HepG2 (cell line): Measurements from ENCODE around the gene ADAMTS18. TPM values are rescaled to one million over a fixed set of nuclear protein-coding genes. Genes with fewer than 3 reads are reported as not detected.

Experiments
- AHR ChIP-seq: IDR thresholded peaks from 2 replicates; pipeline ENCODE4 v1.6.1; 2018; ENCODE audit warnings: missing genetic modification reagents, missing compliant biosample characterization
- ARHGAP35 ChIP-seq: sonication (generic); formaldehyde crosslinking; IDR thresholded peaks from 2 replicates; pipeline ENCODE4 v1.9.0; 2022; ENCODE audit warnings: mild to moderate bottlenecking, inconsistent platforms, moderate library complexity, missing genetic modification reagents, borderline replicate concordance
- CAMTA2 ChIP-seq: sonication (generic); formaldehyde crosslinking; IDR thresholded peaks from 2 replicates; pipeline ENCODE4 v1.4.0; 2020; ENCODE audit warnings: mild to moderate bottlenecking, missing genetic modification reagents, borderline replicate concordance
- CCDC6 ChIP-seq: sonication (generic); formaldehyde crosslinking; IDR thresholded peaks from 2 replicates; pipeline ENCODE4 v1.8.1; 2022; ENCODE audit warnings: mild to moderate bottlenecking, missing genetic modification reagents, moderate library complexity
- CEBPB ChIP-seq: IDR thresholded peaks from 2 replicates; pipeline ENCODE4 v1.6.1; 2011; ENCODE audit warnings: low read depth, low read length, improper control_type of control experiment, borderline replicate concordance
- CEBPG ChIP-seq: IDR thresholded peaks from 2 replicates; pipeline ENCODE4 v1.6.1; 2016
- EP300 ChIP-seq, 3 experiments: sonication (generic) in 1 of 3; formaldehyde crosslinking in 1 of 3; IDR thresholded peaks; 2 replicates each; pipeline versions ENCODE4 v1.5.1 to v1.6.1; 2011 to 2020; ENCODE audit warnings: low read depth in 2 of 3, low read length in 2 of 3, borderline replicate concordance in 1 of 3, improper control_type of control experiment in 1 of 3, mild to moderate bottlenecking in 1 of 3, missing genetic modification reagents in 1 of 3, moderate library complexity in 1 of 3
- ESRRA ChIP-seq: sonication (generic); formaldehyde crosslinking; IDR thresholded peaks from 2 replicates; pipeline ENCODE4 v1.5.1; 2020; ENCODE audit warnings: mild to moderate bottlenecking, low read depth, missing genetic modification reagents
- ETV6 ChIP-seq: sonication (generic); formaldehyde crosslinking; conservative IDR thresholded peaks from 2 replicates; pipeline ENCODE4 v1.4.0; 2020; ENCODE audit warnings: missing genetic modification reagents
- FOXA3 ChIP-seq: IDR thresholded peaks from 2 replicates; pipeline ENCODE4 v1.6.1; 2016; ENCODE audit warnings: missing genetic modification reagents, missing compliant biosample characterization
- MAFF ChIP-seq: IDR thresholded peaks from 2 replicates; pipeline ENCODE4 v1.6.1; 2011; ENCODE audit warnings: low read depth, low read length, improper control_type of control experiment
- MBD4 ChIP-seq: IDR thresholded peaks from 2 replicates; pipeline ENCODE4 v1.6.1; 2012; ENCODE audit warnings: low read length, inconsistent platforms, borderline replicate concordance
- MIER2 ChIP-seq: IDR thresholded peaks from 2 replicates; pipeline ENCODE4 v1.6.1; 2016; ENCODE audit warnings: missing biosample characterization, missing genetic modification reagents
- NCOA1 ChIP-seq: sonication (generic); formaldehyde crosslinking; IDR thresholded peaks from 2 replicates; pipeline ENCODE4 v1.9.0; 2021; ENCODE audit warnings: missing genetic modification reagents
- RFX1 ChIP-seq: fragments of 450-650 bp; IDR thresholded peaks from 2 replicates; pipeline ENCODE4 v1.6.1; 2017
- RFXANK ChIP-seq: IDR thresholded peaks from 2 replicates; pipeline ENCODE4 v1.6.1; 2016
- RORA ChIP-seq: sonication (generic); formaldehyde crosslinking; IDR thresholded peaks from 2 replicates; pipeline ENCODE4 v1.5.0; 2020; ENCODE audit warnings: mild to moderate bottlenecking, missing genetic modification reagents, moderate library complexity
- SSRP1 ChIP-seq: IDR thresholded peaks from 2 replicates; pipeline ENCODE4 v1.6.1; 2016; ENCODE audit warnings: control low read depth
- STAT5B ChIP-seq: sonication (generic); formaldehyde crosslinking; IDR thresholded peaks from 2 replicates; pipeline ENCODE4 v1.4.0; 2020; ENCODE audit warnings: missing genetic modification reagents
- TBL1XR1 ChIP-seq: fragments of 150-350 bp; IDR thresholded peaks from 2 replicates; pipeline ENCODE4 v1.6.1; 2014; ENCODE audit warnings: borderline replicate concordance, low read length; ENCODE audit not compliant: partially characterized antibody
- TBX3 ChIP-seq: fragments of 450-650 bp; IDR thresholded peaks from 2 replicates; pipeline ENCODE4 v1.6.1; 2017; ENCODE audit warnings: antibody characterized with exemption, mild to moderate bottlenecking, inconsistent platforms, borderline replicate concordance
- TCF12 ChIP-seq, 2 experiments: fragments of 450-650 bp in 1 of 2; sonication (generic) in 1 of 2; formaldehyde crosslinking in 1 of 2; IDR thresholded peaks; 2 replicates each; pipeline versions ENCODE4 v1.6.1 to v1.8.0; 2017 to 2022; ENCODE audit warnings: antibody characterized with exemption in 1 of 2, mild to moderate bottlenecking in 1 of 2, missing genetic modification reagents in 1 of 2, moderate library complexity in 1 of 2
- TP53 ChIP-seq: sonication (generic); formaldehyde crosslinking; conservative IDR thresholded peaks from 2 replicates; pipeline ENCODE4 v1.4.0; 2020; ENCODE audit warnings: missing genetic modification reagents
- XBP1 ChIP-seq: sonication (generic); formaldehyde crosslinking; IDR thresholded peaks from 2 replicates; pipeline ENCODE4 v1.5.0; 2020; ENCODE audit warnings: missing genetic modification reagents
- ZFP37 ChIP-seq: sonication (generic); formaldehyde crosslinking; IDR thresholded peaks from 2 replicates; pipeline ENCODE4 v1.4.0; 2020; ENCODE audit warnings: missing genetic modification reagents, borderline replicate concordance
- ZFP41 ChIP-seq: sonication (generic); formaldehyde crosslinking; IDR thresholded peaks from 2 replicates; pipeline ENCODE4 v1.4.0; 2020; ENCODE audit warnings: mild to moderate bottlenecking, missing genetic modification reagents, borderline replicate concordance
- ZNF383 ChIP-seq: sonication (generic); formaldehyde crosslinking; IDR thresholded peaks from 2 replicates; pipeline ENCODE4 v1.4.0; 2020; ENCODE audit warnings: missing genetic modification reagents, mild to moderate bottlenecking, borderline replicate concordance
- ZNF441 ChIP-seq: sonication (generic); formaldehyde crosslinking; IDR thresholded peaks from 2 replicates; pipeline ENCODE4 v1.7.0; 2021; ENCODE audit warnings: missing genetic modification reagents, borderline replicate concordance
- ZNF543 ChIP-seq: sonication (generic); formaldehyde crosslinking; IDR thresholded peaks from 2 replicates; pipeline ENCODE4 v1.4.0; 2020; ENCODE audit warnings: mild to moderate bottlenecking, missing genetic modification reagents
- ZNF552 ChIP-seq: sonication (generic); formaldehyde crosslinking; IDR thresholded peaks from 2 replicates; pipeline ENCODE4 v1.9.0; 2022; ENCODE audit warnings: missing genetic modification reagents, mild to moderate bottlenecking, borderline replicate concordance
- ZNF709 ChIP-seq: sonication (generic); formaldehyde crosslinking; IDR thresholded peaks from 2 replicates; pipeline ENCODE4 v1.5.0; 2020; ENCODE audit warnings: mild to moderate bottlenecking, missing genetic modification reagents
- ZNF772 ChIP-seq: sonication (generic); formaldehyde crosslinking; IDR thresholded peaks from 2 replicates; pipeline ENCODE4 v1.5.0; 2020; ENCODE audit warnings: mild to moderate bottlenecking, missing genetic modification reagents
- ZNF788 ChIP-seq: sonication (generic); formaldehyde crosslinking; IDR thresholded peaks from 2 replicates; pipeline ENCODE4 v1.5.0; 2020; ENCODE audit warnings: mild to moderate bottlenecking, missing genetic modification reagents, borderline replicate concordance
- ZNF891 ChIP-seq: sonication (generic); formaldehyde crosslinking; IDR thresholded peaks from 2 replicates; pipeline ENCODE4 v1.5.0; 2020; ENCODE audit warnings: mild to moderate bottlenecking, missing genetic modification reagents
- ZSCAN9 ChIP-seq: IDR thresholded peaks from 2 replicates; pipeline ENCODE4 v1.6.1; 2016; ENCODE audit warnings: borderline replicate concordance
- polyA plus RNA-seq, 8 experiments: library from polyadenylated mRNA; depleted of rRNA in 3 of 8; stranded (reverse) in 7 of 8; unstranded in 1 of 8; fragments of >200 nt; fragmentation: Illumina TruSeq in 4 of 8; extraction: Trizol in 4 of 8; gene quantifications; 2 replicates each; pipeline versions ENCODE4 v1.2.1 to v1.2.3, GENCODE V29; 2011 to 2016; ENCODE audit warnings: low read depth in 4 of 8, missing spikeins in 1 of 8, mixed read lengths in 1 of 8; ENCODE audit not compliant: insufficient read depth in 1 of 8
- total RNA-seq, 5 experiments: library from RNA; depleted of rRNA; stranded (reverse); fragments of >200 nt; fragmentation: Illumina TruSeq; extraction: Trizol; gene quantifications; 2 replicates each; pipeline ENCODE4 v1.2.3, GENCODE V29; 2016; ENCODE audit warnings: low read depth in 1 of 5
- TF ChIP-seq, protein P1 (sequence below): IDR thresholded peaks from 2 replicates; pipeline ENCODE4 v1.6.1; 2016; ENCODE audit warnings: low read depth, borderline replicate concordance

ADAMTS18 gene
- total and polyA plus RNA-seq, 2 of the 13 experiments (the other 11 are each of a cell fraction or from before 2014, with no cell fraction given), result 0.01 TPM; not detected in 1

DNA sequence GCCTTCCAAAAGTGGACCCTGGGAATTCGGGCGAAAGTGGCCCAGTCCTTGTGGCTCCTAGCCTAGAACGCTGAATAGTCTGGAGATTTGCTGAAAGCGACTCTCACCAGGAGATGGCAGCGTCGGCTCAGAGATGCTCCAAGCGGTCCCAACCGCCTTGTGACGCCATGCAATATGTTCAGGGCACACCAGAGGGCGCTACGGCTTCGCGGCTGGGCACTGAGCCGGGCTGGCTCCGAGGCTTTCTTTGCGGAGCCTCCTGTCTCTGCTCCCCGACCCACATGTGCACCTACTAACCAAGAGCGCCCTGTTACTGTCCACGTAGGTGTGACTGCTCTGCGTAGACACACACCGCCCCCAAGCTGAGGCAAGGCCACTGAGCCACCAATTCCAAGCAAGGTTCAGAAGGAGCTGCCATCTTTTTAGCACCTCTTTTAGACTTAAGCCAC lies 198.7 kb downstream of the ADAMTS18 start (continued):
- TF ChIP-seq ZNF891 (CRISPR knock-in tag), result peak; percentile 56; the same call in 1 of the 2 replicates
- TF ChIP-seq ZNF552, result no peak
- TF ChIP-seq AHR (CRISPR knock-in tag), result peak; percentile 85; the same call in 1 of the 2 replicates
- TF ChIP-seq TCF12 (IDR thresholded peaks at IDR 0.05), result no peak
- TF ChIP-seq TCF12 (CRISPR knock-in tag; IDR thresholded peaks at IDR 0.05), result no peak
- no peak for TF ChIP-seq RORA (CRISPR knock-in tag)
- no peak for TF ChIP-seq CAMTA2 (CRISPR knock-in tag)
- TF ChIP-seq ZFP41 (CRISPR knock-in tag), result no peak
- no peak for TF ChIP-seq RFXANK (CRISPR knock-in tag)
- no peak for TF ChIP-seq ESRRA (CRISPR knock-in tag)
- TF ChIP-seq STAT5B (CRISPR knock-in tag), result no peak
- no peak for TF ChIP-seq ZNF441 (CRISPR knock-in tag)
- peak; percentile 69; the same call in 1 of the 2 replicates for TF ChIP-seq MIER2
- TF ChIP-seq CEBPB, result peak; percentile 16; the same call in 1 of the 2 replicates
- TF ChIP-seq TBX3, result no peak
- no peak for TF ChIP-seq ZNF383
- TF ChIP-seq ZNF788, result peak; percentile 62; the same call in 1 of the 2 replicates
- 0 out of 2 replicates have a peak, but pooled peaks have one; percentile 43 for TF ChIP-seq TP53
- TF ChIP-seq CCDC6 (CRISPR knock-in tag), result peak; percentile 92
- TF ChIP-seq RFX1, result no peak
- no peak for TF ChIP-seq XBP1 (CRISPR knock-in tag)
- TF ChIP-seq, protein P1, sequence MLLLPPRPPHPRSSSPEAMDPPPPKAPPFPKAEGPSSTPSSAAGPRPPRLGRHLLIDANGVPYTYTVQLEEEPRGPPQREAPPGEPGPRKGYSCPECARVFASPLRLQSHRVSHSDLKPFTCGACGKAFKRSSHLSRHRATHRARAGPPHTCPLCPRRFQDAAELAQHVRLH (CRISPR knock-in tag), result peak; percentile 90; the same call in 1 of the 2 replicates
- 0 out of 2 replicates have a peak, but pooled peaks have one; percentile 38 for TF ChIP-seq NCOA1 (CRISPR knock-in tag)
- TF ChIP-seq EP300 (IDR thresholded peaks at IDR 0.05; ENCODE audit: low read depth in 2 of 2, low read length in 2 of 2), result no peak
- TF ChIP-seq EP300 (CRISPR knock-in tag; IDR thresholded peaks at IDR 0.05; ENCODE audit: borderline replicate concordance), result no peak
- no peak for TF ChIP-seq ZNF543 (CRISPR knock-in tag)
- TF ChIP-seq FOXA3 (CRISPR knock-in tag), result peak; percentile 66
- TF ChIP-seq ETV6 (CRISPR knock-in tag), result no peak
- no peak for TF ChIP-seq TBL1XR1
- TF ChIP-seq MBD4, result no peak
- peak; percentile 71 for TF ChIP-seq CEBPG
- TF ChIP-seq ARHGAP35 (CRISPR knock-in tag), result peak; percentile 60; the same call in 1 of the 2 replicates
- no peak for TF ChIP-seq ZNF709 (CRISPR knock-in tag)
- TF ChIP-seq ZFP37 (CRISPR knock-in tag), result peak; percentile 76; the same call in 1 of the 2 replicates
- TF ChIP-seq ZSCAN9 (CRISPR knock-in tag), result no peak
- no peak for TF ChIP-seq ZNF772 (CRISPR knock-in tag)
- peak; percentile 20; the same call in 1 of the 2 replicates for TF ChIP-seq MAFF
- TF ChIP-seq SSRP1 (CRISPR knock-in tag), result peak; percentile 73; the same call in 1 of the 2 replicates
